Right lobe of liver (tissue), 4 donors: ENCODE results near the gene COPS8.
A peak's percentile ranks its signal among the peaks of the same experiment; 100 is the strongest.

ENCODE experiments used
- POLR2A ChIP-seq: fragments of 450-650 bp; IDR thresholded peaks from one replicate; pipeline ENCODE4 v1.6.1; 2017; ENCODE audit warnings: antibody characterized with exemption, mild to moderate bottlenecking
- TF ChIP-seq, protein P1 (sequence below), 4 donors: fragments of 200-600 bp in 3 of 4; fragments of 450-650 bp in 1 of 4; IDR thresholded peaks; one replicate each; pipeline versions ENCODE4 v1.5.1 to v1.8.0; 2016 to 2022; ENCODE audit warnings: antibody characterized with exemption in 4 of 4, mild to moderate bottlenecking in 2 of 4
- donor health status: DM: no; HTN: no; CAD: no.
- donor health status: DM: no; HTN: no; CAD: no.
- donor health status: DM: no; HTN: yes; CAD: no.

DNA sequence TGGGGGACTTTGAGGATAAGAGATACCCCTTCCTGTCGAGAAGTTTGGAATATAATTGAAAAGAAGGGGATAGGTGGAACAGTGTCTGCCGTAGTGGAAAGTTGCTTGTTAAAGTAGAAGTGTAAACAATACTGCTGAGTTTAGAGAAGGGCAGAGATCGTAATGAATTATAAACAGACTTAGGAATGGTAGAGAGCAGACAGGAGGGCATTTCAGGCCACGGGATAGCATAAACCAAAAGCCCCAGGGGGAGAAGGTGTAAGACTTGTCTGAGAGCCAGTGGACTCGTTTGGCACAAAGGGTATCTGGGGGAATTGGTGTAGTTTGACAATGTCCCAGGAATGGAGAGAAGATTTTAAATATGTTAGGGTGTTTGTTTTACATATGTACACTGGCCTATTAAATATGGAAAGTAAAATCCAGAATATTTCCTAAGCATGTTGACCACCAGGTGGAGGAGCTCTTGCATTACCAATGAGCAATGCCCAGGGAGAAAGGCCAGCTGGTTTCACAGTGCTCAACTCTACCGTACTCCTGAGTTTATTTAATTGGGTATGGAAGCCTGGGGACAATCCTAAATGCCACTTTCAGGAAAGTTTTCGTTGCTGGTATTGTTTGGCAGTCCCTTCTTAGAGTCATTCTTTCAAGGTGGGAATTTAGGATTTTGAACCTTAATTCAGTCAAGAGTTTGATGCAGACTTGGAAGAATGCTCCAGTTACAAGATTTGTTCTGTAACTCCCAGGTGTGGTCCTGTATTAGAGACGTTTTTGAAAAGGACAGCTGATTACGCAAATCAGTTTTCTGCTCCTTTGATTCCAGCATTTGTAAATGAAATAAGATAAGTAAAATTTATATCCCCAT, 7.5 kb downstream of the COPS8 start:
- TF ChIP-seq POLR2A: no peak
- TF ChIP-seq, protein P1, sequence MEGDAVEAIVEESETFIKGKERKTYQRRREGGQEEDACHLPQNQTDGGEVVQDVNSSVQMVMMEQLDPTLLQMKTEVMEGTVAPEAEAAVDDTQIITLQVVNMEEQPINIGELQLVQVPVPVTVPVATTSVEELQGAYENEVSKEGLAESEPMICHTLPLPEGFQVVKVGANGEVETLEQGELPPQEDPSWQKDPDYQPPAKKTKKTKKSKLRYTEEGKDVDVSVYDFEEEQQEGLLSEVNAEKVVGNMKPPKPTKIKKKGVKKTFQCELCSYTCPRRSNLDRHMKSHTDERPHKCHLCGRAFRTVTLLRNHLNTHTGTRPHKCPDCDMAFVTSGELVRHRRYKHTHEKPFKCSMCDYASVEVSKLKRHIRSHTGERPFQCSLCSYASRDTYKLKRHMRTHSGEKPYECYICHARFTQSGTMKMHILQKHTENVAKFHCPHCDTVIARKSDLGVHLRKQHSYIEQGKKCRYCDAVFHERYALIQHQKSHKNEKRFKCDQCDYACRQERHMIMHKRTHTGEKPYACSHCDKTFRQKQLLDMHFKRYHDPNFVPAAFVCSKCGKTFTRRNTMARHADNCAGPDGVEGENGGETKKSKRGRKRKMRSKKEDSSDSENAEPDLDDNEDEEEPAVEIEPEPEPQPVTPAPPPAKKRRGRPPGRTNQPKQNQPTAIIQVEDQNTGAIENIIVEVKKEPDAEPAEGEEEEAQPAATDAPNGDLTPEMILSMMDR (IDR thresholded peaks at IDR 0.05): peak in 2 of 4 donors; percentile 20 to 23
